Middle frontal gyrus (tissue), 1 donor: ENCODE results near the gene RIT1.
"Not testable (repeated sequence)": the region's sequence is repeated elsewhere in the genome, so short reads cannot be mapped to it uniquely, and the experiment has no call there.

Experiments
- DNase-seq: peaks from one replicate; pipeline ENCODE4 v3.0.0-alpha.2; 2015; ENCODE audit warnings: low spot score; ENCODE audit errors: extremely low spot score

RIT1 gene

GRCh38 chr1:155934097-155934935, 23.2 kb upstream of the RIT1 start, which contains the start of gene KHDC4:
Gene KHDC4, minus strand, starts transcription at chr1:155934413. Its CDS starts 40 bp downstream, at chr1:155934373.
- DNase-seq, result peak; percentile 99

DNA sequence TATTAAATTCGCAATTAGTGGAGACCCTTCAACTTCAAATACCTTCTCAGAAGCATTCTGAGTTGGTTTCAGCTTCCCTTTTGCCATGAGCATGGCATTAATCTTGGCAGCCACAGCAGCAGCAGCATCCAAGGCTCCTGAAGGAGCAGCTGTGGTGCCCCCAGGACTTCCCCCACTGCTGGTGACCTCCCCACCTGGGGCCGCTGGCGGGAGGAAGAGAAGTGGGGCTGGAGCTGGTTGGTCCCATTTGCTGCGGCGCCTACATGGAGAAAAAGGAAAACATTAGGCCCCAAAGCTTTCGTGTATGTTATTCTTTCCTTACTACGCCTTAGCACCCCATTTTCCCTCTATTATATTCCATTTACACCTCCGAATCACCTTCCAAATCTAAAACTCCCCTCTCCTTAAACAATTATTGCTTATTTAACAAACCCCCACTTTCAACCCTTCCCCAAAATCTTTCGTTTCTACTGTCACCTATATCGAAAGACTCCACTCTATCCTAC, 22.5 kb upstream of the RIT1 start:
- no peak for DNase-seq

DNA sequence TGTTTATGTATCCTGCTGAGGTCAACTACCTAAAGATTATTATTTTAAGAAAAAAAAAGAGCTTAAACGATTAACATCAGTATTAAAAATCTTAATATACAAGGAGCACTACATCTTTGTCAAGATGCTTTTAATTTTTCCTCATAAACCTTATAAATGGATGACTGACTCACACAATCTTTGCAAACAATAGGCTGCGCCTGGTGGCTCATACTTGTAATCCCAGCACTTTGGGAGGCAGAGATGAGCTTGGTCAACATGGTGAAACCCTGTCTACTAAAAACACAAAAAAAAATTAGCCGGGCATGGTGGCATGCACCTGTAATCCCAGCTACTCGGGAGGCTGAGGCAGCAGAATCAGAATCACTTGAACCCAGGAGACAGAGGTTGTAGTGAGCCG, 21.3 kb upstream of the RIT1 start:
- no peak for DNase-seq

DNA sequence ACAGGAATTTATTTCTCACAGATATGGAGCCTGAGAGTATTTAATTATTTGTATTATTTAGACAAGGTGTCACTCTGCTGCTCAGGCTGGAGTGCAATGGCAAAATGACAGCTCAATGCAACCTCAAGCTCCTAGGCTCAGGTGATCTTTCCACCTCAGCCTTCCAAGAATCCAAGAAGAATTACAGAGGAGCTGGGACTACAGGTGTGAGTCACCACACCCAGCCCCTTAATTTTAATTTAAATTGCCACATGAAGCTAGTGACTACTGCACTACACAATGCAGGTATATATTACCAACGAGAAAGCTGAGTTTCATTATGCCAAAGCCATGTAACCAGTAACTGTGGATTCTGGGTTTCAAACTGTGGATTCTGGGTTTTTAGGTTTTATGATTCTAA, 20.9 kb upstream of the RIT1 start:
- no peak for DNase-seq

DNA sequence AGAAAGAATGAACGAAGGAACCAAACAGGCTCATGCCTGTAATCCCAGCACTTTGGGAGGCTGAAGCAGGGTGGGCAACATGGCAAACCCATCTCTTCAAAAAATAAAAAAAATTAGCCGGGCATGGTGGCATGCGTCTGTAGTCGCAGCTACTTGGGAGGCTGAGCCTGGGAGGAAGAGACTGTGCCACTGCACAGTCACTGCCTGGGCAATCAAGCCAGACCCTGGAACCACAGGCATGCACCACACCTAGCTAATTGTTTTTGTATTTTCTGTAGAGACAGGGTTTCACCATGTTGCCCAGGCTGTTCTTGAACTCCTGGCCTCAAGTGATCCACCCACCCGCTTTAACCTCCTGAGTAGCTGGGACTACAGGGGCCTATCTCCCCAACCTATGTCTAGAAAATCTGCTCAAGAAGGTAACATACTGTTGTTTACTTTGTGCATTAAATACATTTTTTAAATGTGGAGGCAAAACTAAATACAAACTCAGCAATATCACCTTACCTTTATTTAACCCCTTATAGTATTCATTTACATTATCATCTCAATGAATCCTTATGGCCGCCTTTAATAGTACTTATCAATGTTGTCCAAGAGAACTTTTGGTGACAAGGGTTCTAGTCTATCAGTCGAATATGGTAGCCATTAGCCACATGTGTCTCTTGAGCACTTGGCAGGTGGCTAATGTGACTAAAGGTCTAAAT, 20.3 kb upstream of the RIT1 start:
- no peak for DNase-seq

- DNase-seq, result not testable (repeated sequence)
Measured at GRCh38 chr1:155930725-155931124, 19.6 kb upstream of the RIT1 start.

GRCh38 chr1:155929057-155929456, 17.9 kb upstream of the RIT1 start:
- no peak for DNase-seq

DNA sequence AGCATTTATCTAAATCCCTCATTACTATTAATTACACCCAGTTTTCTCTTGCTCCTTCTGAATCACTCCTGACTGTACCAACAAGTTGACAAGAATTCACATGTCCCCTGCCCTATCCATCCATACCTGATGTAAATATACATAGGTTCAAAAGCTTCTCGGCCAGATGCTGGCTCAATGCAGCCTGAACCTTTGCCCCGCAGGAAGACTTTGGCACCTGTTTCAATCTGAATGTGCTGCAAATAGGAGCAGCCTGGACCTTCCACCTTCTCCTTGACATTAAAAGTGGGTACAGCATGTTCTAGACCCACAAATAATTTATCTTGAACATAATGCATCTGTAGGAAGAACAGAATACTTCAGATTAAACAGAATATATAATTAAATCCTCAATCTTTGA, 14.4 kb upstream of the RIT1 start:
- no peak for DNase-seq

GRCh38 chr1:155920717-155921116, 9.6 kb upstream of the RIT1 start:
- no peak for DNase-seq

GRCh38 chr1:155919801-155920200, 8.7 kb upstream of the RIT1 start:
- no peak for DNase-seq

GRCh38 chr1:155918660-155919059, 7.5 kb upstream of the RIT1 start:
- DNase-seq, result no peak

- DNase-seq, result no peak
Measured at GRCh38 chr1:155913969-155914757, 3.0 kb upstream of the RIT1 start.

GRCh38 chr1:155912056-155912536, 947 bp upstream of the RIT1 start:
- no peak for DNase-seq

GRCh38 chr1:155910621-155911121, 478 bp downstream of the RIT1 start:
- DNase-seq, result no peak

- DNase-seq, result no peak
Measured at GRCh38 chr1:155909894-155910293, 1.3 kb downstream of the RIT1 start.

- DNase-seq, result no peak
Measured at GRCh38 chr1:155904261-155904660, 6.9 kb downstream of the RIT1 start.

DNA sequence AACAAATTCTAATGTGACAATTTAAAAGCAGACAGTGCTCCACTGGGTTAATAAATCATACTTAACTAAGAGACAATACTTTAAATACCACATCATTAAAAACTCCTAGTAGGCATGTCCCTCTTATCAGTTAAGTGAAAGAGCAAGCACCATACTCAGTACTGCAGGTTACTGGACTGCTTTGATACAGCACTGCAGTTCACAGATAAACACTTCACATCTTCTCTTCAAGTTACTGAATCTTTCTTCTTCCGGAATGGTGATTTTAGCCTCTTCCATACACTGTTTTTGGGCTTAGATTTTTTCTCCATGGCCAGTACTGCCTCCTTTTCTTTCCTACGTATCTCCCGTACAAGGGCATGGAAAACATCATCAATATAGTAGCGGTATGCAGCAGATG, 11.0 kb downstream of the RIT1 start:
- DNase-seq, result no peak

DNA sequence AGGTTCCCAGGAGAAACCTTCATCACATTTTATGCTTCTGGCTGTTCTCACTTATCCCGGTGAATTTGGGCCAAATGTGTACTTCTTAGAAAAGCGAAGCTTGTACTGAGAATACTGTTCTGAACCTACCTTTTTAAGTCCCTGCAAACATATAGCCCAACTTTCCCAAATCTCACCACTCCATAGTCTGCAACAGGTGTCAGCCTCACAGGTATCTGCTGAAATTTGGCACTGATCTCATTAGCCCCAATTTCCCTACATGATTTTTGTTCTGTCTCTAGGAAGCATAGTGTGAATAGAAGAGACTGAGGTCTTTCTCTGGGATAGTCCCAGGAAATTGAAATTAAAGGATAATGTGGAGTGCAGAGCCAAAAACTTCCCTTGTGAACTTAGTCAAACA, 11.5 kb downstream of the RIT1 start:
- no peak for DNase-seq

DNA sequence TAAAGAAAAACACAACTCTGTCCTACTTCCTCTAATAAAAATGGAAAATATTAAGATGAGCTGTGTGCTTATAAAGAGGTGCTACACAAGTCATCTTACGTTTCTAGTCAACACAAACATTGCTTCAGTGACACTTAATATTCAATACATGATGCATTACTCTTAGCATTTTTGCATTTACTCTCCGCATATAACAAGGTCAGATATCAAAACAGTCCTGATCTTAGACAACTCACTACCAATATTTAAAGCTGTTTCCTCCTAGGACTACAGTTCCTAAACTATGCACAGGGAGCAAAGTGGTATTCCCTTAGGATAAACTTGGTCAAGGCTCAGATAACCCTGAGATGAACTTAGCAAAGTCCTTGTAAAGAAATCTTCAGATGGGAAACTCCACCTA, 12.3 kb downstream of the RIT1 start:
- DNase-seq, result no peak

DNA sequence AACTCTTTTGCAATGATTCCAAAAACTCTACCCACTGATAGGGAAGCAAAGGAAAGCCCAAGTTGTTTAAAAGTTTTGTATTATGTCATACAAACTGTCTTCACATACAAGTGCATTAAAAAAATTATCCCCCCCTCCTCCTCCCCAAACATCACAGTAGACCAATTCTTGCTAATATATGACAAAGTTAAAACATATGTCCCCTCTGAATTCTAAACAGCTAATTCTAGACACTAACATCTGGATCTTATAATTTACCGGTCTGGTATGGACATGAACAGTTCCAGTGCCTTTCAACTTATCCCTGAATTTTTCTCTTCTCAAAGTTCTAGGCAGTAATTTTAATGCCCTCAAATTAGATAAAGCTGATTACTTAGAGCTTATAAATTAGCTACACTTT, 13.4 kb downstream of the RIT1 start:
- no peak for DNase-seq

DNA sequence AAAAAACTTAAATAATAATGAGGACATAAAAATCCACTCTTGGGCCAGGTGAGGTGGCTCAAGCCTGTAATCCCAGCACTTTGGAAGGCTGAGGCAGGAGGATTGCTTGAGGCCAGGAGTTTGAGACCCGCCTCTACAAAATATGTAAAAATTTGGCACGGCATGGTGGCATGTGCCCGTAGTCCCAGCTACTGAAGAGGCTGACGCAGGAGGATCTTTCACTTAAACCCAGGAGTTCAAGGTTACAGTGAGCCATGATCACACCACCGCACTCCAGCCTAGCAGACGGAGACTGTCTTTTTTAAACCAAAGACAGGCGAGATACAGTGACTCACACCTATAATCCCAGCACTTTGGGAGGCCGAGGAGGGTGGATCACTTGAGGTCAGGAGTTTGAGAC, 14.7 kb downstream of the RIT1 start:
- not testable (repeated sequence) for DNase-seq
